ENCODE measurements around the gene ITSN1. TPM values are rescaled to one million over a fixed set of nuclear protein-coding genes. Genes with fewer than 3 reads are reported as not detected.

ITSN1 gene
- total and polyA plus RNA-seq, 2 experiments from 2014 or later: 77.9 to 95.7 TPM

GRCh38 chr21:33875026-33875695 is 232.9 kb downstream of the ITSN1 start:
- TF ChIP-seq, protein P1, sequence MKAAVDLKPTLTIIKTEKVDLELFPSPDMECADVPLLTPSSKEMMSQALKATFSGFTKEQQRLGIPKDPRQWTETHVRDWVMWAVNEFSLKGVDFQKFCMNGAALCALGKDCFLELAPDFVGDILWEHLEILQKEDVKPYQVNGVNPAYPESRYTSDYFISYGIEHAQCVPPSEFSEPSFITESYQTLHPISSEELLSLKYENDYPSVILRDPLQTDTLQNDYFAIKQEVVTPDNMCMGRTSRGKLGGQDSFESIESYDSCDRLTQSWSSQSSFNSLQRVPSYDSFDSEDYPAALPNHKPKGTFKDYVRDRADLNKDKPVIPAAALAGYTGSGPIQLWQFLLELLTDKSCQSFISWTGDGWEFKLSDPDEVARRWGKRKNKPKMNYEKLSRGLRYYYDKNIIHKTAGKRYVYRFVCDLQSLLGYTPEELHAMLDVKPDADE (IDR thresholded peaks at IDR 0.05): no peak
- TF ChIP-seq EZH2phosphoT487 (IDR thresholded peaks at IDR 0.05; ENCODE audit: unreplicated experiment): no peak
- no peak for TF ChIP-seq CTCF (conservative IDR thresholded peaks at IDR 0.05; ENCODE audit: low read depth in 2 of 2)
- TF ChIP-seq NANOG (IDR thresholded peaks at IDR 0.05; ENCODE audit: borderline replicate concordance): no peak
- TF ChIP-seq, protein P2, sequence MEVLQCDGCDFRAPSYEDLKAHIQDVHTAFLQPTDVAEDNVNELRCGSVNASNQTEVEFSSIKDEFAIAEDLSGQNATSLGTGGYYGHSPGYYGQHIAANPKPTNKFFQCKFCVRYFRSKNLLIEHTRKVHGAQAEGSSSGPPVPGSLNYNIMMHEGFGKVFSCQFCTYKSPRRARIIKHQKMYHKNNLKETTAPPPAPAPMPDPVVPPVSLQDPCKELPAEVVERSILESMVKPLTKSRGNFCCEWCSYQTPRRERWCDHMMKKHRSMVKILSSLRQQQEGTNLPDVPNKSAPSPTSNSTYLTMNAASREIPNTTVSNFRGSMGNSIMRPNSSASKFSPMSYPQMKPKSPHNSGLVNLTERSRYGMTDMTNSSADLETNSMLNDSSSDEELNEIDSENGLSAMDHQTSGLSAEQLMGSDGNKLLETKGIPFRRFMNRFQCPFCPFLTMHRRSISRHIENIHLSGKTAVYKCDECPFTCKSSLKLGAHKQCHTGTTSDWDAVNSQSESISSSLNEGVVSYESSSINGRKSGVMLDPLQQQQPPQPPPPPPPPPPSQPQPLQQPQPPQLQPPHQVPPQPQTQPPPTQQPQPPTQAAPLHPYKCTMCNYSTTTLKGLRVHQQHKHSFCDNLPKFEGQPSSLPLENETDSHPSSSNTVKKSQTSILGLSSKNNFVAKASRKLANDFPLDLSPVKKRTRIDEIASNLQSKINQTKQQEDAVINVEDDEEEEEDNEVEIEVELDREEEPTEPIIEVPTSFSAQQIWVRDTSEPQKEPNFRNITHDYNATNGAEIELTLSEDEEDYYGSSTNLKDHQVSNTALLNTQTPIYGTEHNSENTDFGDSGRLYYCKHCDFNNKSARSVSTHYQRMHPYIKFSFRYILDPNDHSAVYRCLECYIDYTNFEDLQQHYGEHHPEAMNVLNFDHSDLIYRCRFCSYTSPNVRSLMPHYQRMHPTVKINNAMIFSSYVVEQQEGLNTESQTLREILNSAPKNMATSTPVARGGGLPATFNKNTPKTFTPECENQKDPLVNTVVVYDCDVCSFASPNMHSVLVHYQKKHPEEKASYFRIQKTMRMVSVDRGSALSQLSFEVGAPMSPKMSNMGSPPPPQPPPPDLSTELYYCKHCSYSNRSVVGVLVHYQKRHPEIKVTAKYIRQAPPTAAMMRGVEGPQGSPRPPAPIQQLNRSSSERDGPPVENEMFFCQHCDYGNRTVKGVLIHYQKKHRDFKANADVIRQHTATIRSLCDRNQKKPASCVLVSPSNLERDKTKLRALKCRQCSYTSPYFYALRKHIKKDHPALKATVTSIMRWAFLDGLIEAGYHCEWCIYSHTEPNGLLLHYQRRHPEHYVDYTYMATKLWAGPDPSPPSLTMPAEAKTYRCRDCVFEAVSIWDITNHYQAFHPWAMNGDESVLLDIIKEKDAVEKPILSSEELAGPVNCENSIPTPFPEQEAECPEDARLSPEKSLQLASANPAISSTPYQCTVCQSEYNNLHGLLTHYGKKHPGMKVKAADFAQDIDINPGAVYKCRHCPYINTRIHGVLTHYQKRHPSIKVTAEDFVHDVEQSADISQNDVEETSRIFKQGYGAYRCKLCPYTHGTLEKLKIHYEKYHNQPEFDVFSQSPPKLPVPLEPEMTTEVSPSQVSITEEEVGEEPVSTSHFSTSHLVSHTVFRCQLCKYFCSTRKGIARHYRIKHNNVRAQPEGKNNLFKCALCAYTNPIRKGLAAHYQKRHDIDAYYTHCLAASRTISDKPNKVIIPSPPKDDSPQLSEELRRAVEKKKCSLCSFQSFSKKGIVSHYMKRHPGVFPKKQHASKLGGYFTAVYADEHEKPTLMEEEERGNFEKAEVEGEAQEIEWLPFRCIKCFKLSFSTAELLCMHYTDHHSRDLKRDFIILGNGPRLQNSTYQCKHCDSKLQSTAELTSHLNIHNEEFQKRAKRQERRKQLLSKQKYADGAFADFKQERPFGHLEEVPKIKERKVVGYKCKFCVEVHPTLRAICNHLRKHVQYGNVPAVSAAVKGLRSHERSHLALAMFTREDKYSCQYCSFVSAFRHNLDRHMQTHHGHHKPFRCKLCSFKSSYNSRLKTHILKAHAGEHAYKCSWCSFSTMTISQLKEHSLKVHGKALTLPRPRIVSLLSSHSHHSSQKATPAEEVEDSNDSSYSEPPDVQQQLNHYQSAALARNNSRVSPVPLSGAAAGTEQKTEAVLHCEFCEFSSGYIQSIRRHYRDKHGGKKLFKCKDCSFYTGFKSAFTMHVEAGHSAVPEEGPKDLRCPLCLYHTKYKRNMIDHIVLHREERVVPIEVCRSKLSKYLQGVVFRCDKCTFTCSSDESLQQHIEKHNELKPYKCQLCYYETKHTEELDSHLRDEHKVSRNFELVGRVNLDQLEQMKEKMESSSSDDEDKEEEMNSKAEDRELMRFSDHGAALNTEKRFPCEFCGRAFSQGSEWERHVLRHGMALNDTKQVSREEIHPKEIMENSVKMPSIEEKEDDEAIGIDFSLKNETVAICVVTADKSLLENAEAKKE (CRISPR knock-in tag; IDR thresholded peaks at IDR 0.05): no peak
- no peak for TF ChIP-seq STAT1 (IDR thresholded peaks at IDR 0.05; ENCODE audit: unreplicated experiment)
- TF ChIP-seq ZNF114 (CRISPR knock-in tag; IDR thresholded peaks at IDR 0.05): no peak
- no peak for TF ChIP-seq POLR2AphosphoS5 (IDR thresholded peaks at IDR 0.05; ENCODE audit: low read depth)
- TF ChIP-seq REST (IDR thresholded peaks at IDR 0.05; ENCODE audit: unreplicated experiment): no peak
- TF ChIP-seq ZNF331 (CRISPR knock-in tag; IDR thresholded peaks at IDR 0.05; ENCODE audit: low read depth): no peak
- no peak for TF ChIP-seq EZH2 (IDR thresholded peaks at IDR 0.05; ENCODE audit: low read depth, unreplicated experiment)
- no peak for TF ChIP-seq CREB1 (CRISPR knock-in tag; IDR thresholded peaks at IDR 0.05; ENCODE audit: low read depth)
- no peak for TF ChIP-seq JUNB (IDR thresholded peaks at IDR 0.05; ENCODE audit: unreplicated experiment)
- Histone ChIP-seq H3K27me3 (ENCODE audit: insufficient read depth) (no peaks in the 10 kb centered on the region), H3K27ac (ENCODE audit: low read depth) (no peak overlapping the region), H4K20me1 (replicated peaks; ENCODE audit: insufficient read depth) (no peaks in the 10 kb centered on the region), H3K79me2 (replicated peaks; ENCODE audit: insufficient read depth) (no peaks in the 10 kb centered on the region), H3K36me3 (ENCODE audit: insufficient read depth) (no peaks in the 10 kb centered on the region), H3K4me3 (no peak overlapping the region), H3K9me2 (ENCODE audit: insufficient read depth) (peaks cover 3% of the 10 kb centered on the region; the same call in 1 of the 2 replicates), H2AFZ (no peak overlapping the region), H3K4me2 (no peak overlapping the region), H3F3A (replicated peaks; ENCODE audit: low read depth) (no peaks in the 10 kb centered on the region), H3K4me1 (ENCODE audit: insufficient read depth) (no peaks in the 10 kb centered on the region)
- H3K27me3 Mint-ChIP-seq (ENCODE audit: insufficient read depth, low read depth, poor library complexity): peaks cover 4% of the 10 kb centered on the region
- H3K9me3 Mint-ChIP-seq: no peaks in the 10 kb centered on the region; the same call in 2 of the 3 replicates
- H3K36me3 Mint-ChIP-seq (ENCODE audit: low read depth): no peaks in the 10 kb centered on the region; the same call in 2 of the 3 replicates
- ATAC-seq (no peak), DNase-seq (ENCODE audit: low spot score) (no peak)
- no peak overlapping the region for H3K27ac Mint-ChIP-seq
- no peak overlapping the region for H3K4me3 Mint-ChIP-seq
- H3K4me1 Mint-ChIP-seq: no peaks in the 10 kb centered on the region
